8988T (cell line): Measurements from ENCODE around the gene CCK.
"Not testable (repeated sequence)": the region's sequence is repeated elsewhere in the genome, so short reads cannot be mapped to it uniquely, and the experiment has no call there.

Experiments used
- DNase-seq: peaks from one replicate; pipeline ENCODE4 v3.0.0; 2011

The CCK gene

GRCh38 chr3:42266085-42266484 lies at the start of gene CCK:
Gene CCK, minus strand, starts transcription at chr3:42266185. Its CDS starts 2,555 bp downstream, at chr3:42263630.
- no peak for DNase-seq

- no peak for DNase-seq
Observed at GRCh38 chr3:42314411-42314810, 48.4 kb upstream of the CCK start.

GRCh38 chr3:42308651-42309050 lies 42.7 kb upstream of the CCK start:
- no peak for DNase-seq

- no peak for DNase-seq
Observed at GRCh38 chr3:42306499-42306898, 40.5 kb upstream of the CCK start.

GRCh38 chr3:42302924-42303634 lies 37.1 kb upstream of the CCK start:
- DNase-seq, result no peak

GRCh38 chr3:42301446-42302175 lies 35.6 kb upstream of the CCK start:
- no peak for DNase-seq

- DNase-seq, result no peak
Observed at GRCh38 chr3:42300778-42301177, 34.8 kb upstream of the CCK start.

GRCh38 chr3:42300013-42300412 lies 34.0 kb upstream of the CCK start:
- DNase-seq, result no peak

GRCh38 chr3:42298259-42298658 lies 32.3 kb upstream of the CCK start:
- DNase-seq, result no peak

GRCh38 chr3:42292009-42292408 lies 26.0 kb upstream of the CCK start:
- no peak for DNase-seq

- DNase-seq, result no peak
Observed at GRCh38 chr3:42290966-42291714, 25.2 kb upstream of the CCK start.

- DNase-seq, result no peak
Observed at GRCh38 chr3:42289026-42289425, 23.0 kb upstream of the CCK start.

- DNase-seq, result no peak
Observed at GRCh38 chr3:42288385-42288784, 22.4 kb upstream of the CCK start.

GRCh38 chr3:42287423-42287822 lies 21.4 kb upstream of the CCK start:
- not testable (repeated sequence) for DNase-seq

- DNase-seq, result no peak
Observed at GRCh38 chr3:42277676-42278075, 11.7 kb upstream of the CCK start.

- no peak for DNase-seq
Observed at GRCh38 chr3:42276141-42277132, 10.5 kb upstream of the CCK start.

GRCh38 chr3:42275217-42275616 lies 9.2 kb upstream of the CCK start:
- no peak for DNase-seq

- DNase-seq, result no peak
Observed at GRCh38 chr3:42274266-42274665, 8.3 kb upstream of the CCK start.

GRCh38 chr3:42273361-42273760 lies 7.4 kb upstream of the CCK start:
- DNase-seq, result no peak

GRCh38 chr3:42271786-42272185 lies 5.8 kb upstream of the CCK start:
- DNase-seq, result no peak

- no peak for DNase-seq
Observed at GRCh38 chr3:42270561-42270960, 4.6 kb upstream of the CCK start.

GRCh38 chr3:42269647-42270046 lies 3.7 kb upstream of the CCK start:
- DNase-seq, result no peak

- no peak for DNase-seq
Observed at GRCh38 chr3:42267878-42268277, 1.9 kb upstream of the CCK start.
